Colonic mucosa (tissue), 4 donors: ENCODE measurements around the gene OPCML. TPM values are rescaled to one million over a fixed set of nuclear protein-coding genes. Genes with fewer than 3 reads are reported as not detected.

ENCODE experiments used
- DNase-seq: peaks from one replicate; pipeline ENCODE4 v3.0.0-alpha.2; 2020
- H3K27ac ChIP-seq: fragments of 200-600 bp; one replicate; pipeline ENCODE4 v1.8.0; 2021
- H3K27me3 ChIP-seq: fragments of 200-600 bp; one replicate; pipeline ENCODE4 v1.8.0; 2021
- H3K36me3 ChIP-seq: fragments of 200-600 bp; one replicate; pipeline ENCODE4 v1.8.0; 2021
- H3K4me1 ChIP-seq: fragments of 200-600 bp; one replicate; pipeline ENCODE4 v1.8.0; 2021; ENCODE audit warnings: mild to moderate bottlenecking
- H3K4me3 ChIP-seq: fragments of 200-600 bp; one replicate; pipeline ENCODE4 v1.8.0; 2021
- H3K9ac ChIP-seq, 2 donors: one replicate each; pipeline ENCODE4 v1.7.0; 2013; ENCODE audit warnings: control low read depth in 2 of 2, low read depth in 2 of 2, low read length in 2 of 2
- H3K9me3 ChIP-seq: fragments of 200-600 bp; one replicate; pipeline ENCODE4 v1.8.0; 2021
- CTCF ChIP-seq: fragments of 200-600 bp; IDR thresholded peaks from one replicate; pipeline ENCODE4 v1.8.0; 2022; ENCODE audit warnings: antibody characterized with exemption, mild to moderate bottlenecking
- intact Hi-C: fragments of 100-400 bp; cut with DNase I; formaldehyde crosslinking; loops from one replicate; pipeline ENCODE4 v1.14.1; 2022
- total RNA-seq, 2 donors: library from RNA; stranded (reverse); fragmentation: NEBNext Ultra II Directional in 1 of 2; extraction: Animal tissue kit (Norgen Biotek cat#: 25700) in 1 of 2; gene quantifications; one replicate each; pipeline ENCODE4 v1.2.1, GENCODE V29; 2021
- donor health status: healthy.
- donor health status: DM: no; HTN: no; CAD: no.
- donor health status: DM: no; HTN: no; CAD: no.

OPCML gene
- total RNA-seq, 2 donors from 2014 or later: 0.08 TPM; not detected in 1

- Histone ChIP-seq H3K9me3 (no peaks in the 10 kb centered on the region), H3K4me3 (no peak overlapping the region), H3K27me3 (no peaks in the 10 kb centered on the region), H3K36me3 (no peaks in the 10 kb centered on the region), H3K27ac (no peak overlapping the region), H3K4me1 (no peaks in the 10 kb centered on the region), H3K9ac (no peak overlapping the region)
- intact Hi-C loops: no loop called here
- TF ChIP-seq CTCF: no peak
- no peak for DNase-seq
Observed at GRCh38 chr11:132913295-132913694, 619.0 kb downstream of the OPCML start.

GRCh38 chr11:132911186-132911585 is 621.1 kb downstream of the OPCML start:
- H3K4me3 ChIP-seq: no peak overlapping the region
- H3K27me3 ChIP-seq: no peaks in the 10 kb centered on the region
- no peak overlapping the region for H3K27ac ChIP-seq
- no peaks in the 10 kb centered on the region for H3K36me3 ChIP-seq
- no peak for TF ChIP-seq CTCF
- no peak overlapping the region for H3K9ac ChIP-seq
- no peaks in the 10 kb centered on the region for H3K9me3 ChIP-seq
- H3K4me1 ChIP-seq: no peaks in the 10 kb centered on the region
- intact Hi-C loops: no loop called here
- no peak for DNase-seq

- H3K36me3 ChIP-seq: no peaks in the 10 kb centered on the region
- no peak for TF ChIP-seq CTCF
Observed at GRCh38 chr11:132910011-132910760, 622.1 kb downstream of the OPCML start.

DNA sequence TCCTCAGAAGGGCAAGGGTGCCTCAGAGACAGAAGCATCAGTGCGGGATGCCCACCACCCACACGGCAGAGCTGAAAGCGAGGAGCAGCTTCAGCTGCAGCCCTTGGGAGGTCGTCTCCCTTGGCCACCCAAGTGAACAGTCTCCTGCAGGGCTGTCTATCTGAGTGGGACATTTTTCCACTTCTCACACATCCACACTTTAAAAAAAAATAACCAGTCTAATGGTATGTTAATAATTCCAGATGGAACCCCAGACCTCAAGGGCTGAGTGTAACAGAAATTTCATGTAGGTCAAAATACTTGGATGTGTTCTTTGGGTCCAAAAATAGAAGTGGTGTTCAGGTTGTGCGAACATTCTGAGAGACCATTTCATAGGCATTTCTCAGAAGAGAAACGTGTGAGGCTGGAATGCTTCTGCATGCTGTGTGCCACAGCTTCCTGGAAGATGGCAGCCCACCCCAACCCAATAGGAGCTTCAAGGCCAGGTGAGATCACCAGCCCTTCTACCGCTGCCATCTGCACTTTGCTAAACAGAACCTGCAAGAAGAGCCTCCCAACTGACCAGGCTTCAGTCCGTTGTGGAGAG is 623.2 kb downstream of the OPCML start:
- no peaks in the 10 kb centered on the region for H3K36me3 ChIP-seq
- no peak overlapping the region for H3K4me3 ChIP-seq
- no peaks in the 10 kb centered on the region for H3K4me1 ChIP-seq
- DNase-seq: no peak
- no peaks in the 10 kb centered on the region for H3K9me3 ChIP-seq
- intact Hi-C loops: no loop called here
- H3K27me3 ChIP-seq: no peaks in the 10 kb centered on the region
- no peak overlapping the region for H3K9ac ChIP-seq
- no peak for TF ChIP-seq CTCF
- H3K27ac ChIP-seq: no peak overlapping the region

More at GRCh38 chr11:132910011-132910760, 622.1 kb downstream of the OPCML start:
- no peak overlapping the region for H3K4me3 ChIP-seq
- H3K27me3 ChIP-seq: no peaks in the 10 kb centered on the region
- DNase-seq: no peak
- no peak overlapping the region for H3K27ac ChIP-seq
- H3K9me3 ChIP-seq: no peaks in the 10 kb centered on the region
- H3K9ac ChIP-seq: no peak overlapping the region
- intact Hi-C loops: no loop called here
- no peaks in the 10 kb centered on the region for H3K4me1 ChIP-seq

DNA sequence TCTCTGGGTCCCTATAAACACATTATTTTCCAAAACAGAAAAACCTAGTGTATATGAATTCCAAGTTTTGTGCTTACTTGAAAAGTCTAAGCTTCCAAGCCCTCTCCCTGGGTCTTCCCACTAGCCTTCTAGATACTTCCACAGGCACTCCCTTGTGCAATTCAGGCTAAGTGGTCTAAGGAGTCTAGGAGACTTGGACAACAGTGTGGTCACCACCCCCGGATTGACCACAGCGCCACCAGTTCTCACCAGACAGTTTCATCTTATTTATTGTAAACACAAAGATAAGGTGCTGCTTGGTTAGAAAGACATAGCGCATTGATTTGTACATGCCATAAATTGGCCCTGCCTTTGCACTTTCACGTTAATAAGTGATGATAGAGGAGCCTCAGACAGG is 623.9 kb downstream of the OPCML start:
- H3K9me3 ChIP-seq: no peaks in the 10 kb centered on the region
- no peaks in the 10 kb centered on the region for H3K4me1 ChIP-seq
- no peak overlapping the region for H3K4me3 ChIP-seq
- DNase-seq: no peak
- H3K27ac ChIP-seq: no peak overlapping the region
- no peak overlapping the region for H3K9ac ChIP-seq
- no peaks in the 10 kb centered on the region for H3K36me3 ChIP-seq
- no peak for TF ChIP-seq CTCF
- no peaks in the 10 kb centered on the region for H3K27me3 ChIP-seq
- intact Hi-C loops: no loop called here
